ENCODE data around the gene ZFHX2.

DNA sequence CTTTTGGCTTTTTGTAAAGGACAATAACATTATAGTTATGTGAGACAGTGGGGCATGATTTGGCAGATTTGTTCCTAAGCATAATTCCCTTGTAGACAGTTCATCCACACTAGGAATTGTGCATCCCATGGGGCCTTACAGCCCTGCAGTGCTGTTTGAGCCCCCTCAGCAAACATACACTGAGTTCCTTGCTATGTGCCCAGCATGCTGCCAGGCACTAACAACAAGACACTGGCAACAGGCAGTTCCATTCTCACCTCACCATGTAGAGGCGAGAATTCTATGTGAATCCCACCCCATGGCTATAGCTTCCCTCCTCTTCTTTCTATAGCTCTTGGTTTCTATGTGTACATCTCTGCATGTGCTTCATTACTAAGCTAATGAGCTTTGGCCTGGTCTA is 6.4 kb upstream of the ZFHX2 start:
- TF ChIP-seq, protein P1, sequence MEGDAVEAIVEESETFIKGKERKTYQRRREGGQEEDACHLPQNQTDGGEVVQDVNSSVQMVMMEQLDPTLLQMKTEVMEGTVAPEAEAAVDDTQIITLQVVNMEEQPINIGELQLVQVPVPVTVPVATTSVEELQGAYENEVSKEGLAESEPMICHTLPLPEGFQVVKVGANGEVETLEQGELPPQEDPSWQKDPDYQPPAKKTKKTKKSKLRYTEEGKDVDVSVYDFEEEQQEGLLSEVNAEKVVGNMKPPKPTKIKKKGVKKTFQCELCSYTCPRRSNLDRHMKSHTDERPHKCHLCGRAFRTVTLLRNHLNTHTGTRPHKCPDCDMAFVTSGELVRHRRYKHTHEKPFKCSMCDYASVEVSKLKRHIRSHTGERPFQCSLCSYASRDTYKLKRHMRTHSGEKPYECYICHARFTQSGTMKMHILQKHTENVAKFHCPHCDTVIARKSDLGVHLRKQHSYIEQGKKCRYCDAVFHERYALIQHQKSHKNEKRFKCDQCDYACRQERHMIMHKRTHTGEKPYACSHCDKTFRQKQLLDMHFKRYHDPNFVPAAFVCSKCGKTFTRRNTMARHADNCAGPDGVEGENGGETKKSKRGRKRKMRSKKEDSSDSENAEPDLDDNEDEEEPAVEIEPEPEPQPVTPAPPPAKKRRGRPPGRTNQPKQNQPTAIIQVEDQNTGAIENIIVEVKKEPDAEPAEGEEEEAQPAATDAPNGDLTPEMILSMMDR (IDR thresholded peaks at IDR 0.05; ENCODE audit: low read length), result no peak
- no peak for TF ChIP-seq EZH2 (IDR thresholded peaks at IDR 0.05; ENCODE audit: borderline replicate concordance, low read length)
